ENCODE data around the gene ERVW-1. TPM values are rescaled to one million over a fixed set of nuclear protein-coding genes. Genes with fewer than 3 reads are reported as not detected.

ERVW-1 gene
- total and polyA plus RNA-seq, 2 of the 13 experiments (the other 11 are each of a cell fraction or from before 2014, with no cell fraction given), result not detected

DNA sequence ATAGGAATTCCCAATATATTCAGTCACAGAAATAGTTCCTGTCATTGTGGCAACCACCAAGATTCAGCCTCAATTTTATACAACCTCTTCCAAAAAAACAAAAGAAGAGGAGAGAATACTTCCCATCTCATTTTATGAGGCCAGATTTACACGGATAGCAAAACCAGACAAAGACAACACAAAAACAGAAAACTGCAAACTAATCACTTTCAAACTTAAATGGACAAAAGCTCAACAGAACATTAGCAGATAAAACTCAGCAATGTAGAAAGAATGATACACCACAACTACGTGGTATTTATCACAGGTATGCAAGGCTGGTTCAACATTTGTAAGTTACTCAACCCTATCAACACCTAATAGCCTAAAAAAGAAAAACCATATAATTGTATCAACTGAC is 28.6 kb upstream of the ERVW-1 start (continued):
- TF ChIP-seq, protein P1, sequence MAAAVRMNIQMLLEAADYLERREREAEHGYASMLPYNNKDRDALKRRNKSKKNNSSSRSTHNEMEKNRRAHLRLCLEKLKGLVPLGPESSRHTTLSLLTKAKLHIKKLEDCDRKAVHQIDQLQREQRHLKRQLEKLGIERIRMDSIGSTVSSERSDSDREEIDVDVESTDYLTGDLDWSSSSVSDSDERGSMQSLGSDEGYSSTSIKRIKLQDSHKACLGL (CRISPR knock-in tag; IDR thresholded peaks at IDR 0.05), result no peak
- TF ChIP-seq, protein P2, sequence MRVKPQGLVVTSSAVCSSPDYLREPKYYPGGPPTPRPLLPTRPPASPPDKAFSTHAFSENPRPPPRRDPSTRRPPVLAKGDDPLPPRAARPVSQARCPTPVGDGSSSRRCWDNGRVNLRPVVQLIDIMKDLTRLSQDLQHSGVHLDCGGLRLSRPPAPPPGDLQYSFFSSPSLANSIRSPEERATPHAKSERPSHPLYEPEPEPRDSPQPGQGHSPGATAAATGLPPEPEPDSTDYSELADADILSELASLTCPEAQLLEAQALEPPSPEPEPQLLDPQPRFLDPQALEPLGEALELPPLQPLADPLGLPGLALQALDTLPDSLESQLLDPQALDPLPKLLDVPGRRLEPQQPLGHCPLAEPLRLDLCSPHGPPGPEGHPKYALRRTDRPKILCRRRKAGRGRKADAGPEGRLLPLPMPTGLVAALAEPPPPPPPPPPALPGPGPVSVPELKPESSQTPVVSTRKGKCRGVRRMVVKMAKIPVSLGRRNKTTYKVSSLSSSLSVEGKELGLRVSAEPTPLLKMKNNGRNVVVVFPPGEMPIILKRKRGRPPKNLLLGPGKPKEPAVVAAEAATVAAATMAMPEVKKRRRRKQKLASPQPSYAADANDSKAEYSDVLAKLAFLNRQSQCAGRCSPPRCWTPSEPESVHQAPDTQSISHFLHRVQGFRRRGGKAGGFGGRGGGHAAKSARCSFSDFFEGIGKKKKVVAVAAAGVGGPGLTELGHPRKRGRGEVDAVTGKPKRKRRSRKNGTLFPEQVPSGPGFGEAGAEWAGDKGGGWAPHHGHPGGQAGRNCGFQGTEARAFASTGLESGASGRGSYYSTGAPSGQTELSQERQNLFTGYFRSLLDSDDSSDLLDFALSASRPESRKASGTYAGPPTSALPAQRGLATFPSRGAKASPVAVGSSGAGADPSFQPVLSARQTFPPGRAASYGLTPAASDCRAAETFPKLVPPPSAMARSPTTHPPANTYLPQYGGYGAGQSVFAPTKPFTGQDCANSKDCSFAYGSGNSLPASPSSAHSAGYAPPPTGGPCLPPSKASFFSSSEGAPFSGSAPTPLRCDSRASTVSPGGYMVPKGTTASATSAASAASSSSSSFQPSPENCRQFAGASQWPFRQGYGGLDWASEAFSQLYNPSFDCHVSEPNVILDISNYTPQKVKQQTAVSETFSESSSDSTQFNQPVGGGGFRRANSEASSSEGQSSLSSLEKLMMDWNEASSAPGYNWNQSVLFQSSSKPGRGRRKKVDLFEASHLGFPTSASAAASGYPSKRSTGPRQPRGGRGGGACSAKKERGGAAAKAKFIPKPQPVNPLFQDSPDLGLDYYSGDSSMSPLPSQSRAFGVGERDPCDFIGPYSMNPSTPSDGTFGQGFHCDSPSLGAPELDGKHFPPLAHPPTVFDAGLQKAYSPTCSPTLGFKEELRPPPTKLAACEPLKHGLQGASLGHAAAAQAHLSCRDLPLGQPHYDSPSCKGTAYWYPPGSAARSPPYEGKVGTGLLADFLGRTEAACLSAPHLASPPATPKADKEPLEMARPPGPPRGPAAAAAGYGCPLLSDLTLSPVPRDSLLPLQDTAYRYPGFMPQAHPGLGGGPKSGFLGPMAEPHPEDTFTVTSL (CRISPR knock-in tag; IDR thresholded peaks at IDR 0.05; ENCODE audit: borderline replicate concordance), result no peak
- peak; percentile 58 to 73 for TF ChIP-seq MAFK (conservative IDR thresholded peaks at IDR 0.05 in 1 of 2, IDR thresholded peaks at IDR 0.05 in 1 of 2; ENCODE audit: low read length in 2 of 2)
- TF ChIP-seq RFX5 (IDR thresholded peaks at IDR 0.05; ENCODE audit: low read depth, low read length), result no peak

DNA sequence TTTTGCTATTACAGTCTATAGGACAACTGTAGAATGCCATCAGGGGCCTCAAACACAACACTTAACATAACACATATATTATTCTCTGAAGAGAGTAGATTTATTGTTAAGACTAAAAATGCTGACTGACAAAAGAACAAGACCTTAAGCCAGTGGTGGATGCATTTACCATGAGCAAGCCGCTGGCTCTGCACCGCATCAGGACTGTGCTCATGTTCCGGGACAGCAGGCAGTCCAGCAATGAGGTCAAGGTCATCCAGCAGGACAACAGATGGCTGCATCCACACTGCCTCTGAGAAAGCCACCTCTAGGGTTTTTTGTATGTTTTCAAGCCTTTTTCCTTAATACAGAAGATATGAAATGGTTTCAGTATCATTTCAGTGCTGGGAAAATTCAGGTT is 26.8 kb upstream of the ERVW-1 start:
- Histone ChIP-seq H3K9ac (ENCODE audit: insufficient read depth, low read depth, low read length) (no peak overlapping the region), H3K4me1 (ENCODE audit: insufficient read depth, low read length) (peaks cover 9% of the 10 kb centered on the region), H3K79me2 (ENCODE audit: insufficient read depth, low read length) (no peaks in the 10 kb centered on the region), H3K4me3 (replicated peaks in 1 of 3; ENCODE audit: insufficient read depth in 1 of 3, low read depth in 2 of 3, low read length in 3 of 3) (no peak overlapping the region), H3K27me3 (ENCODE audit: control insufficient read depth in 1 of 2, insufficient read depth in 2 of 2, low read length in 2 of 2) (no peaks in the 10 kb centered on the region), H3K4me2 (ENCODE audit: low read depth, low read length) (no peak overlapping the region), H2AFZ (ENCODE audit: low read length) (no peak overlapping the region), H3K36me3 (replicated peaks in 1 of 2; ENCODE audit: control insufficient read depth in 1 of 2, insufficient read depth in 2 of 2, low read length in 2 of 2) (peaks cover 2 to 7% of the 10 kb centered on the region in 2 experiments; a peak in 3 of 5 replicates), H3K9me3 (ENCODE audit: low read length) (no peaks in the 10 kb centered on the region), H3K27ac (ENCODE audit: extremely low read length, insufficient read depth, low read length) (no peak overlapping the region), H4K20me1 (ENCODE audit: insufficient read depth, low read length) (no peaks in the 10 kb centered on the region)
- intact Hi-C loops (cut with micrococcal nuclease; ENCODE audit: unreplicated experiment), result loop anchor here (1.0 kb wide), 1 partner anchor 82 kb away; no protein-coding TSS in a partner anchor
- ATAC-seq (peak; percentile 100), FAIRE-seq (peak; percentile 63), DNase-seq (ENCODE audit: low spot score) (peak; percentile 49)
- POLR2A ChIA-PET, result no interaction called here
- BruUV-seq (replicated peaks), result no TSS peak
- in situ Hi-C loops (cut with HindIII; ENCODE audit: extremely low pct_ligation_motif_present, low pct_unique_long_range_greater_than_20kb), result no loop called here
- CTCF ChIA-PET (ENCODE audit: low intra/inter-chr PET ratio, low total read pairs), result no interaction called here
- WGBS (ENCODE audit: low lambda C conversion rate), result 41% methylated on average over 3 of the region's 3 CpGs
- TF ChIP-seq MAFK (conservative IDR thresholded peaks at IDR 0.05 in 1 of 2, IDR thresholded peaks at IDR 0.05 in 1 of 2; ENCODE audit: low read length in 2 of 2) (peak; percentile 68 to 80), RXRB (CRISPR knock-in tag; IDR thresholded peaks at IDR 0.05; ENCODE audit: borderline replicate concordance) (peak; percentile 72), SRSF9 (IDR thresholded peaks at IDR 0.05; ENCODE audit: borderline replicate concordance, insufficient read depth, low read depth, low read length, poor library complexity, severe bottlenecking) (no peak), HOXA3 (CRISPR knock-in tag; IDR thresholded peaks at IDR 0.05) (peak; percentile 26; the same call in 1 of the 2 replicates), RARA (CRISPR knock-in tag; IDR thresholded peaks at IDR 0.05) (peak; percentile 52; the same call in 1 of the 2 replicates), SAP130 (CRISPR knock-in tag; IDR thresholded peaks at IDR 0.05; ENCODE audit: low read depth) (peak; percentile 30; the same call in 1 of the 2 replicates), NR2C2 (CRISPR knock-in tag; IDR thresholded peaks at IDR 0.05; ENCODE audit: borderline replicate concordance) (peak; percentile 44; the same call in 1 of the 2 replicates)
- TF ChIP-seq, protein P3, sequence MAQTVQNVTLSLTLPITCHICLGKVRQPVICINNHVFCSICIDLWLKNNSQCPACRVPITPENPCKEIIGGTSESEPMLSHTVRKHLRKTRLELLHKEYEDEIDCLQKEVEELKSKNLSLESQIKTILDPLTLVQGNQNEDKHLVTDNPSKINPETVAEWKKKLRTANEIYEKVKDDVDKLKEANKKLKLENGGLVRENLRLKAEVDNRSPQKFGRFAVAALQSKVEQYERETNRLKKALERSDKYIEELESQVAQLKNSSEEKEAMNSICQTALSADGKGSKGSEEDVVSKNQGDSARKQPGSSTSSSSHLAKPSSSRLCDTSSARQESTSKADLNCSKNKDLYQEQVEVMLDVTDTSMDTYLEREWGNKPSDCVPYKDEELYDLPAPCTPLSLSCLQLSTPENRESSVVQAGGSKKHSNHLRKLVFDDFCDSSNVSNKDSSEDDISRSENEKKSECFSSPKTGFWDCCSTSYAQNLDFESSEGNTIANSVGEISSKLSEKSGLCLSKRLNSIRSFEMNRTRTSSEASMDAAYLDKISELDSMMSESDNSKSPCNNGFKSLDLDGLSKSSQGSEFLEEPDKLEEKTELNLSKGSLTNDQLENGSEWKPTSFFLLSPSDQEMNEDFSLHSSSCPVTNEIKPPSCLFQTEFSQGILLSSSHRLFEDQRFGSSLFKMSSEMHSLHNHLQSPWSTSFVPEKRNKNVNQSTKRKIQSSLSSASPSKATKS (CRISPR knock-in tag; IDR thresholded peaks at IDR 0.05), result no peak
- TF ChIP-seq, protein P4, sequence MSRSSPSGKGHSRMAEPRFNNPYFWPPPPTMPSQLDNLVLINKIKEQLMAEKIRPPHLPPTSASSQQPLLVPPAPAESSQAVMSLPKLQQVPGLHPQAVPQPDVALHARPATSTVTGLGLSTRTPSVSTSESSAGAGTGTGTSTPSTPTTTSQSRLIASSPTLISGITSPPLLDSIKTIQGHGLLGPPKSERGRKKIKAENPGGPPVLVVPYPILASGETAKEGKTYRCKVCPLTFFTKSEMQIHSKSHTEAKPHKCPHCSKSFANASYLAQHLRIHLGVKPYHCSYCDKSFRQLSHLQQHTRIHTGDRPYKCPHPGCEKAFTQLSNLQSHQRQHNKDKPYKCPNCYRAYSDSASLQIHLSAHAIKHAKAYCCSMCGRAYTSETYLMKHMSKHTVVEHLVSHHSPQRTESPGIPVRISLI (CRISPR knock-in tag; IDR thresholded peaks at IDR 0.05; ENCODE audit: borderline replicate concordance), result no peak
